ENCODE results near the gene CCL28. TPM values are rescaled to one million over a fixed set of nuclear protein-coding genes. Genes with fewer than 3 reads are reported as not detected.
A peak's percentile ranks its signal among the peaks of the same experiment; 100 is the strongest.

The CCL28 gene
- total and polyA plus RNA-seq, 11 donors: 0.06 to 1.6 (median 0.31) TPM; not detected in 1

DNA sequence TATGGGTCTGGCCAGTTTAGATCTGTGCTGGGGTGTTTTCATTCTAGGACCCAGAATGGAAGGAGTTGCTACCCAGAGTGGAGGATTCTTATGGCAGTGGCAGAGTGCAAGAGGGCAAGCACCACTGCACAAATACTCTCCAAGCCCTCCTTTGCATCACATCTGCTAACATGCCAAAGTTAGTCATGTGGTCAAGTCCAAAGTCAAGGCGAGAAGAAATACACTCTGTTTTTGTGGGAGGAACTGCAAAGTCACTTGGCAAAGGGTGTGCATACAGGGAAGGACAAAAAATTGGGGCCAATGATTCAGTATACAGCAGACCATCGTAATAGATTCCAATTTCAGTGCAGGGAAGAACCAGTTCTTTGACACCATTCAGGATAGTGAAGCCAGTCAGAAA, 55.1 kb downstream of the CCL28 start:
- ATAC-seq: peak in 1 of 4 donors; percentile 51
- 53 to 63% (median 61%) methylated on average over 2 of the region's 2 CpGs for WGBS, 4 donors
- Histone ChIP-seq H3K9me3 (peaks cover 0 to 26% (median 7%) of the 10 kb centered on the region in 12 donors), H3K36me3 (no peaks in the 10 kb centered on the region), H3K4me1 (peaks cover 0 to 7% (median 0%) of the 10 kb centered on the region in 12 donors), H3K4me3 (no peak overlapping the region), H3K27ac (no peak overlapping the region), H3K27me3 (peaks cover 0 to 7% (median 0%) of the 10 kb centered on the region in 9 donors)
- DNase-seq: no peak
- intact Hi-C loops (cut with DNase I): no loop called here
- no peak for TF ChIP-seq POLR2A (IDR thresholded peaks at IDR 0.05)
- TF ChIP-seq, protein P1, sequence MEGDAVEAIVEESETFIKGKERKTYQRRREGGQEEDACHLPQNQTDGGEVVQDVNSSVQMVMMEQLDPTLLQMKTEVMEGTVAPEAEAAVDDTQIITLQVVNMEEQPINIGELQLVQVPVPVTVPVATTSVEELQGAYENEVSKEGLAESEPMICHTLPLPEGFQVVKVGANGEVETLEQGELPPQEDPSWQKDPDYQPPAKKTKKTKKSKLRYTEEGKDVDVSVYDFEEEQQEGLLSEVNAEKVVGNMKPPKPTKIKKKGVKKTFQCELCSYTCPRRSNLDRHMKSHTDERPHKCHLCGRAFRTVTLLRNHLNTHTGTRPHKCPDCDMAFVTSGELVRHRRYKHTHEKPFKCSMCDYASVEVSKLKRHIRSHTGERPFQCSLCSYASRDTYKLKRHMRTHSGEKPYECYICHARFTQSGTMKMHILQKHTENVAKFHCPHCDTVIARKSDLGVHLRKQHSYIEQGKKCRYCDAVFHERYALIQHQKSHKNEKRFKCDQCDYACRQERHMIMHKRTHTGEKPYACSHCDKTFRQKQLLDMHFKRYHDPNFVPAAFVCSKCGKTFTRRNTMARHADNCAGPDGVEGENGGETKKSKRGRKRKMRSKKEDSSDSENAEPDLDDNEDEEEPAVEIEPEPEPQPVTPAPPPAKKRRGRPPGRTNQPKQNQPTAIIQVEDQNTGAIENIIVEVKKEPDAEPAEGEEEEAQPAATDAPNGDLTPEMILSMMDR (IDR thresholded peaks at IDR 0.05): no peak

GRCh38 chr5:43354774-43355173, 57.4 kb downstream of the CCL28 start:
- peaks cover 0 to 7% (median 0%) of the 10 kb centered on the region in 12 donors for H3K4me1 ChIP-seq
- ATAC-seq: no peak
- H3K9me3 ChIP-seq: peaks cover 0 to 8% (median 4%) of the 10 kb centered on the region in 12 donors
- intact Hi-C loops (cut with DNase I): no loop called here
- WGBS, 4 donors: 88 to 94% (median 92%) methylated on average over 3 of the region's 3 CpGs
- peaks cover 0 to 7% (median 0%) of the 10 kb centered on the region in 9 donors for H3K27me3 ChIP-seq
- no peaks in the 10 kb centered on the region for H3K36me3 ChIP-seq
- H3K27ac ChIP-seq: no peak overlapping the region
- no peak overlapping the region for H3K4me3 ChIP-seq
- no peak for DNase-seq
- TF ChIP-seq, protein P1 (IDR thresholded peaks at IDR 0.05): no peak
- TF ChIP-seq POLR2A (IDR thresholded peaks at IDR 0.05): no peak

GRCh38 chr5:43353668-43354067, 58.5 kb downstream of the CCL28 start:
- TF ChIP-seq, protein P1 (IDR thresholded peaks at IDR 0.05): no peak
- no peak for TF ChIP-seq POLR2A (IDR thresholded peaks at IDR 0.05)
- peaks cover 0 to 8% (median 0%) of the 10 kb centered on the region in 9 donors for H3K27me3 ChIP-seq
- no peaks in the 10 kb centered on the region for H3K9me3 ChIP-seq
- intact Hi-C loops (cut with DNase I): no loop called here
- peaks cover 0 to 7% (median 0%) of the 10 kb centered on the region in 12 donors for H3K4me1 ChIP-seq
- H3K36me3 ChIP-seq: no peaks in the 10 kb centered on the region
- no peak overlapping the region for H3K4me3 ChIP-seq
- H3K27ac ChIP-seq: no peak overlapping the region
- 85 to 97% (median 91%) methylated on average over 1 of the region's 1 CpG for WGBS, 4 donors
- ATAC-seq (no peak), DNase-seq (no peak)

GRCh38 chr5:43352915-43353314, 59.3 kb downstream of the CCL28 start:
- peaks cover 0 to 4% (median 0%) of the 10 kb centered on the region in 12 donors for H3K4me1 ChIP-seq
- no peak overlapping the region for H3K4me3 ChIP-seq
- intact Hi-C loops (cut with DNase I): no loop called here
- H3K27ac ChIP-seq: no peak overlapping the region
- DNase-seq (no peak), ATAC-seq (no peak)
- H3K9me3 ChIP-seq: no peaks in the 10 kb centered on the region
- peaks cover 0 to 12% (median 0%) of the 10 kb centered on the region in 9 donors for H3K27me3 ChIP-seq
- TF ChIP-seq, protein P1 (IDR thresholded peaks at IDR 0.05): no peak
- no peak for TF ChIP-seq POLR2A (IDR thresholded peaks at IDR 0.05)
- no peaks in the 10 kb centered on the region for H3K36me3 ChIP-seq
- WGBS, 4 donors: 71 to 86% (median 80%) methylated on average over 2 of the region's 2 CpGs

All from heart left ventricle (tissue), 16 donors.